Stomach smooth muscle (tissue), 2 donors: ENCODE data around the gene ZNF580.

ENCODE experiments used
- H3K27ac ChIP-seq: one replicate; pipeline ENCODE4 v1.7.0; 2013; ENCODE audit warnings: mild to moderate bottlenecking, low read length, inconsistent platforms
- H3K27me3 ChIP-seq, 2 donors: one replicate each; pipeline ENCODE4 v1.7.0; 2013; ENCODE audit warnings: low read length in 2 of 2; ENCODE audit not compliant: insufficient read depth in 2 of 2, control insufficient read depth in 1 of 2
- H3K36me3 ChIP-seq, 2 donors: one replicate each; pipeline ENCODE4 v1.7.0; 2013; ENCODE audit warnings: low read length in 2 of 2; ENCODE audit not compliant: control insufficient read depth in 2 of 2, insufficient read depth in 2 of 2
- H3K4me1 ChIP-seq: one replicate; pipeline ENCODE4 v1.7.0; 2013; ENCODE audit warnings: low read length; ENCODE audit not compliant: control insufficient read depth, insufficient read depth
- H3K4me3 ChIP-seq, 2 donors: one replicate each; pipeline ENCODE4 v1.7.0; 2013; ENCODE audit warnings: low read length in 2 of 2
- H3K9ac ChIP-seq, 2 donors: one replicate each; pipeline ENCODE4 v1.7.0; 2013; ENCODE audit warnings: low read length in 2 of 2, mild to moderate bottlenecking in 1 of 2
- H3K9me3 ChIP-seq, 2 donors: one replicate each; pipeline ENCODE4 v1.7.0; 2013; ENCODE audit warnings: low read length in 2 of 2; ENCODE audit not compliant: control insufficient read depth in 2 of 2
- donor health status: healthy.
- donor health status: Pancreatic carcinoma.

The ZNF580 gene

DNA sequence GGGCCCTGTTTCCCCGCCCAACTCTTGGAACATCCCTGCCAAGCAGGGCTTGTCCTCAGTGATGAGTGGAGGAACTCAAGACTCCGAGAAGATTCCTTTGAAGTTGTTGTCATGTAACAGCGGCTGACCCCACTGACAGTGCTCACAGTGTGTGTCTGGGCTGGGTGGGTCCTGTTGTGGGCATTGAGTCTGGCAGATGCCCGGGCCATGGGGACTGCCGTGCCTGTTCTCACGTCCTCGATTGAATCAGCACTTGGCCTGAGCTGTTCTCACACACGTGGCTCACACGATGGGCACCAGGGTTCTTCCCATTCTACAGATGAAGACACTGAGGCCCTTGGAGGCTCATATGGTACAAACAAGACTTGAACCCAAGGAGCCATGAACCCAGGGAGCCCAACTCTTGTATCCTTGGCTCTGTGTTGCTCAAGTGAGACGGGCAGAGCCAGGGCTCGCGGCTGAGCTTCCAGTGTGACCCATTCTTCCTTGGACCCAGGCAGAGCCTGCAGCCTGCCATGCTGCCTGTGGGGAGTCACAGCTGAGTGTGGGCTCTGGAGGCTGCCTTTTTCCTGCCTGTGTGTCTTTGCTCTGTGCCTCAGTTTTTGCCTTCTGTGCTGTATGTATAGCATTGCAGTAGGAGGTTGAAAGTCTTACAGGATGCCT lies 25.7 kb downstream of the ZNF580 start:
- peaks cover 61 to 75% of the 10 kb centered on the region in 2 donors for H3K36me3 ChIP-seq
- H3K4me3 ChIP-seq, result no peak overlapping the region
- H3K27ac ChIP-seq, result no peak overlapping the region
- H3K9ac ChIP-seq, result no peak overlapping the region
- H3K27me3 ChIP-seq, result no peaks in the 10 kb centered on the region
- peaks cover 3% of the 10 kb centered on the region for H3K4me1 ChIP-seq
- no peaks in the 10 kb centered on the region for H3K9me3 ChIP-seq

DNA sequence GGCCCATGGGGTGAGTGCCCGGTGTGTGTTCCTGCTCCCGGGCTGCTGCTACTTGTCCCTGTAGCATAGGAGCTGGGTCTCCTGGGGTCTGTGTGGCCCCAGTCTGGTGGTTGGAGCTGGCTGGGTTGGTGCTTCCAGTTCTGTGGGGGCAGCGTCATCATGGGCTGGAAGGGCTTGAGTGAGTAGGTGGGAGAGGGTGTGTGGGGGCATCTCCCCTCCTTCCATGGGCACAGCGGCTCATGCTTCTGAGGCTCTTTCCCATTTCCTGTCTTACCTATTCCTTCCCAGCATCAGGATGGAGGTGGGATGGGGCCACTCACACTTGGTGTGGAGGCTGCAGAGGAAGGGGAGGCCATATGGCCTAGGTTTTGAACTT lies 26.2 kb downstream of the ZNF580 start:
- Histone ChIP-seq H3K27me3 (no peaks in the 10 kb centered on the region), H3K36me3 (peaks cover 56 to 69% of the 10 kb centered on the region in 2 donors), H3K4me3 (no peak overlapping the region), H3K9ac (no peak overlapping the region), H3K9me3 (no peaks in the 10 kb centered on the region), H3K4me1 (peaks cover 3% of the 10 kb centered on the region), H3K27ac (no peak overlapping the region)

DNA sequence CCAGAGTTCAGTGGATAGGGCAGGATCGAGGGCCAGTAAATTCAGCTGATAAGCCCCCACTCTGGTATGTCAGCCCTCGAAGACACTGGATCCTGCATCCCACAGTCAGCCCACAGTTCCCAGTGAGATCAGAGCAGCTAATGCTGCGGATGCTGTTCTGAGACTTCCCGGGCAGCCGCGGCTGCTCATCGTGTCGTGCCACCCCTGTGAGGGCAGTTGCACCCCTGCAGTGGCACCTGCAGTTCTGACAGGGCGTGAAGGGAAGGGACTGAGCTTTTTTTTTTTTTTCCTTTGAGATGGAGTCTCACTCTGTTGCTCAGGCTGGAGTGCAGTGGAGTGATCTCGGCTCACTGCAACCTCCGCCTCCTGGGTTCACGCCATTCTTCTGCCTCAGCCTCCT lies 26.7 kb downstream of the ZNF580 start:
- Histone ChIP-seq H3K9ac (no peak overlapping the region), H3K27ac (no peak overlapping the region), H3K4me3 (no peak overlapping the region), H3K27me3 (no peaks in the 10 kb centered on the region), H3K9me3 (no peaks in the 10 kb centered on the region), H3K4me1 (peaks cover 3% of the 10 kb centered on the region), H3K36me3 (peaks cover 53 to 70% of the 10 kb centered on the region in 2 donors)

DNA sequence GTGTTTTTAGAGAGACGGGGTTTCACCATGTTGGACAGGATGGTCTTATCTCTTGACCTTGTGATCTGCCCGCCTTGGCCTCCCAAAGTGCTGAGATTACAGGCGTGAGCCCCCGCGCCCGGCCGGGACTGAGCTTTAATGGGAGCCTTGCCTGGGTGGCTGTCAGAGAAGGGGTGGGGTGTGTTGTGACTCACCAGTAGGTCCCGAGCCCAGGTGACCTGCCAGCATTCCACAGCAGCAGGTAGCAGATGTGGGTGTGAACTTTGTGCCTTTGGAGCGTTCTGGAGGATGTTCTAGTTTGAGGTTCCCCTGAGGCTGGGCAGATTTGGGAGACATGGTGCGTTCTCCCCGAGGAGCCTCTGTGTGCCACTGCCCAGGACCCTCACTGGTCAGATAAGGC lies 27.2 kb downstream of the ZNF580 start:
- H3K4me1 ChIP-seq, result peaks cover 3% of the 10 kb centered on the region
- H3K36me3 ChIP-seq, result peaks cover 49 to 65% of the 10 kb centered on the region in 2 donors
- H3K27me3 ChIP-seq, result no peaks in the 10 kb centered on the region
- no peaks in the 10 kb centered on the region for H3K9me3 ChIP-seq
- no peak overlapping the region for H3K9ac ChIP-seq
- no peak overlapping the region for H3K27ac ChIP-seq
- no peak overlapping the region for H3K4me3 ChIP-seq

DNA sequence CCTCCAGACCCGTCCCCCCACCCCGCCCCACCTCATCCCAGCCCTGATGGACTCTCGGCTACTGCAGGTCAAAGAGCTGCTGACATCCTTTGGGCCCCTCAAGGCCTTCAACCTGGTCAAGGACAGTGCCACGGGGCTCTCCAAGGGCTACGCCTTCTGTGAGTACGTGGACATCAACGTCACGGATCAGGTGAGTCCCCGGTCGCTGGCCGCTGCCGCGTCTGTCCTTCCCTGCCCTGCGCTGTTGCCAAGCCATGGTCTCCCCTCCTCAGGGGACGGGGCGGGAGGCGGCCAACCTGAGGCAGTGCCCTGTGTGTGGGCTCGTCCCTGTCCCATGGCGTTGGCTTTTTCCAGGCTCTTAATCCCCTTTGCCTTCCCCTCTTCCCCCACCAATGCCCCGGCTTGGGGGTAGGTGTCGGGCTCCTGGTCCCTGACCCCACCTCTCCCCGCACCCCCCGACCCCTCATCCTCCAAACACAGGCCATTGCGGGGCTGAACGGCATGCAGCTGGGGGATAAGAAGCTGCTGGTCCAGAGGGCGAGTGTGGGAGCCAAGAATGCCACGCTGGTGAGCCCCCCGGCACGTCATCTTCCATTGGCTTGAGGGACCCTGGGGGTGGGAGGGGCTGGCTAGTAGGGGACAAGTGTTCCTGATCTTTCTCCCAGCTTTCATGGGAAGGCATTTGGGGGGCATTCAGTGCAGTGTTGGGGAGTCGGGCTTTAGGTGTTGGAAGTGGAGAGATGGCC lies 28.0 kb downstream of the ZNF580 start:
- H3K27ac ChIP-seq, result no peak overlapping the region
- H3K4me1 ChIP-seq, result peaks cover 3% of the 10 kb centered on the region
- no peak overlapping the region for H3K9ac ChIP-seq
- H3K36me3 ChIP-seq, result peaks cover 40 to 57% of the 10 kb centered on the region in 2 donors
- no peak overlapping the region for H3K4me3 ChIP-seq
- H3K9me3 ChIP-seq, result no peaks in the 10 kb centered on the region
- H3K27me3 ChIP-seq, result no peaks in the 10 kb centered on the region

DNA sequence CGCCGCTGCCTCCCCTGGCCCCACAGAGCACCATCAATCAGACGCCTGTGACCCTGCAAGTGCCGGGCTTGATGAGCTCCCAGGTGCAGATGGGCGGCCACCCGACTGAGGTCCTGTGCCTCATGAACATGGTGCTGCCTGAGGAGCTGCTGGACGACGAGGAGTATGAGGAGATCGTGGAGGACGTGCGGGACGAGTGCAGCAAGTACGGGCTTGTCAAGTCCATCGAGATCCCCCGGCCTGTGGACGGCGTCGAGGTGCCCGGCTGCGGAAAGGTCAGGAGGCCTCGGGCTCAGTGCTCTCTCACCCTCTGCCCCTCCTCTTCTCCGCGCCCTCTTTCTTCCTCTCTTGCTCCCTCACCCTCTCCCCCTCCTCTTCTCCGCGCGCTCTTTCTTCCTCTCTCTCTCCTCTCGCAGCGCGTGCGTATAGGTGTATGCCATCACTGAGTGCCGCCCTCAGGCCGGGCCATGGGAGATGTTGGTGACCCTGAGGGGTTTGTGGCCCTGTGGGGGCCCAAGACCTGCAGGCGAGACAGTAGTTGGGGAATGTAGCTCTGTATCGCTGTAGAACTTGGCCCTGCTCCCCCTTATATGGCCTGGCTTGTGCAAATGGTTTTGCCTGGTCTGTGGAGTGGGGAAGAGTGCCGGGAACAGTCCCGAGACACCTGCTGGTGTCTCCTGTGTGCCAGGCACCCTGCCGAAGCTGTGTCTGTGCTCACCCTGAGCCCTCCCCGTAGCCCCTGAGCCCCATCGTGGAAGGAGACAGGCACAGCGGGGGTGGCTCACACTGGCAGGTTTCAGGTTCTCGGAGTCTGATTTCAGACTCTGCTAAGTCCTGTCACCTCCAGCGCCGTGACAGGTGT lies 28.8 kb downstream of the ZNF580 start:
- Histone ChIP-seq H3K9ac (no peak overlapping the region), H3K9me3 (no peaks in the 10 kb centered on the region), H3K27ac (no peak overlapping the region), H3K27me3 (no peaks in the 10 kb centered on the region), H3K4me3 (no peak overlapping the region), H3K4me1 (peaks cover 7% of the 10 kb centered on the region), H3K36me3 (peaks cover 34 to 49% of the 10 kb centered on the region in 2 donors)

DNA sequence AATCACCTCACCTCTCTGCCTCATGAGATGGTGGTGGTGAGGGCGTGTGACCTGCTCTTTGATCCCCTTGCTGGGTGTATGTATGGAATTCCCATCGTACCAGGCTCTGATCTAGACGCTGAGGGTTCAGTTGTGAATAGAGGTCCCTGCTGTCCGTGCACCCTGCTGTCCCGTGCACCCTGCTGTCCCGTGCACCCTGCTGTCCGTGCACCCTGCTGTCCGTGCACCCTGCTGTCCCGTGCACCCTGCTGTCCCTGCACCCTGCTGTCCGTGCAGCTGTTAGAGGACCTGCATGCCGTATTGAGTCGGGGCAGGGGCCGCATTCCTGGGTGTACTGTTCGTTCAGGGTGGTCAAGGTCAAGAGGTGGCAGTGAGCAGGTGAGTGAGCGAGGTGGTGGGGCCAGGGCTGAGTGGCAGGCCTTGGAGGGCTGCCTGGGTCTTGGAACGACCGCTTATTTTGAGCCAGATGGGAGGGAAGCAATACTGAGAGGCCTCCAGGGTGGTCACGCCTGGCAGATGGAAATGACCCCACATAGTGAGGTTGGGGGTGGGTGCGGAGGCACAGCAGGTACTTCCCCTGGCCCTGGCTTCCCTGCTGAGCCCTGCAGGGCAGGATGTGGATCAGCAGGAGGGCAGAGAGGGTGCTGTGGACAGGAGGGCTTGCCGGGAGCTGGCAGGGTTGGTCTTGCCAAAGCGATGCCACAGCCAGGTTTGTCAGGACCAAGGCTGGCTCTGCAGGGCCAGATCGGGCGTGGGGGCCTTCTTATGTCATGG lies 29.7 kb downstream of the ZNF580 start:
- H3K9me3 ChIP-seq, result no peaks in the 10 kb centered on the region
- no peak overlapping the region for H3K27ac ChIP-seq
- no peak overlapping the region for H3K9ac ChIP-seq
- peaks cover 12% of the 10 kb centered on the region for H3K4me1 ChIP-seq
- H3K4me3 ChIP-seq, result no peak overlapping the region
- H3K36me3 ChIP-seq, result peaks cover 34 to 44% of the 10 kb centered on the region in 2 donors
- H3K27me3 ChIP-seq, result no peaks in the 10 kb centered on the region

DNA sequence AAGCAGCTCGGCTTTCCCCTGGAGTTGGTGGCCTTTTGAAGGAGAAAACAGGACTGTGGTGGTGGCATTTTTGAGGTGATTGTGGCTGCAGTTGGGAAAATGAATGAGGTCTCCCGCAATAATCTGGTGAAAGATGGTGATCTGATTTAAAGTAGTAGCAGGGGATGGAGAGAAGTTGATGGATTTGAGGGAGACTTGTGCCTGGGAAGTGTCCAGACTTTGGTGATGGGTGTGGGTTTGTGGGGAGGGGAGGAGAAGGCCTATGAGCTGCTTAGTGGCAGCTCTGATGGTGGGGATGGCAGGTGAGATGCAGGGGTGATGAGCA lies 30.2 kb downstream of the ZNF580 start:
- Histone ChIP-seq H3K9ac (no peak overlapping the region), H3K27ac (no peak overlapping the region), H3K27me3 (no peaks in the 10 kb centered on the region), H3K36me3 (peaks cover 32 to 42% of the 10 kb centered on the region in 2 donors), H3K9me3 (no peaks in the 10 kb centered on the region), H3K4me3 (no peak overlapping the region), H3K4me1 (peaks cover 16% of the 10 kb centered on the region)

DNA sequence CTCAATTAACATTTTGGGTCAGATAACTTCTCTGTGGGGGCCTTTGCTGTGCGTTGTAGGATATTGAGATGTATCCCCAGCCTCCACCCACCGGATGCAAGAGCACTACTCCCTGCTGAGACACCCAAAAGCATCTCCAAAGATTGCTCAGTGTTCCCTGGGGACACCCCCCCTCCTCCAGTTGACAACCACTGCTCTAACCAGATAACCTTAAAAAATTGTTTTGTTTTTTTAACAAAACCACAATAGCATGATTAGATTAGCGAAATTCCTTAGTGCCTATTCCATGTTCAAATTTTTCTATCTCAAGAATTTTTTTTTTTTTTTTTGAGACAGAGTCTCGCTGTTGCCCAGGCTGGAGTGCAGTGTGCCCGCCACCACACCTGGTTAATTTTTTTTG lies 31.6 kb downstream of the ZNF580 start:
- H3K9me3 ChIP-seq, result no peaks in the 10 kb centered on the region
- peaks cover 28% of the 10 kb centered on the region for H3K4me1 ChIP-seq
- no peaks in the 10 kb centered on the region for H3K27me3 ChIP-seq
- H3K27ac ChIP-seq, result no peak overlapping the region
- peaks cover 20 to 31% of the 10 kb centered on the region in 2 donors for H3K36me3 ChIP-seq
- H3K9ac ChIP-seq, result no peak overlapping the region
- no peak overlapping the region for H3K4me3 ChIP-seq

DNA sequence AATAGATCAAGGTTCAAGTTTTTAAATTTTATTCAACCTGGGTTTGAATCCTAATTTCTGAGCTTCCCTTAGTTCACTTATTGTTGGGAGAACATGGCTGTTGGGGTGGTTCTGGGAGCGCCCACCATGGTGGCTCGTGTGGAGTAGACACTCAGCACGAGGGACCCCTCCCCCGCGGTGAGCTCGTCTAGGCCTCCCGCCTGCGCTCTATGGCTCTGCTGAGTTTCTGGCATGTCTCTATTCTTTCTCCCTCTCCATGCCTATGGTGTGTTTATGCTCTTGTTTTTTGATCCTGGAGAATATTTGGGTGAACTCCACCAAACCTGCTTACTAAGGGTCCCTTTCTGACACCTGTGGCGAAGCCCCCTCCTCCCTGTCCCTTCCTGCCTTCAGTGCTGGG lies 32.7 kb downstream of the ZNF580 start:
- no peak overlapping the region for H3K4me3 ChIP-seq
- H3K9ac ChIP-seq, result no peak overlapping the region
- H3K4me1 ChIP-seq, result peaks cover 37% of the 10 kb centered on the region
- H3K9me3 ChIP-seq, result no peaks in the 10 kb centered on the region
- H3K36me3 ChIP-seq, result peaks cover 22 to 28% of the 10 kb centered on the region in 2 donors
- H3K27ac ChIP-seq, result no peak overlapping the region
- H3K27me3 ChIP-seq, result no peaks in the 10 kb centered on the region
